Uterus (tissue), 2 donors: ENCODE measurements around the gene NAV1.

ENCODE experiments used
- POLR2A ChIP-seq, 2 donors: fragments of 450-650 bp; IDR thresholded peaks; one replicate each; pipeline ENCODE4 v1.6.1; 2016; ENCODE audit warnings: antibody characterized with exemption in 2 of 2, mild to moderate bottlenecking in 1 of 2, moderate library complexity in 1 of 2
- TF ChIP-seq, protein P1 (sequence below), 4 experiments: fragments of 200-600 bp in 2 of 4; fragments of 450-650 bp in 2 of 4; sonication (generic) in 2 of 4; IDR thresholded peaks; one replicate each; pipeline ENCODE4 v1.5.1; 2016 to 2019; ENCODE audit warnings: antibody characterized with exemption in 4 of 4, mild to moderate bottlenecking in 2 of 4, moderate library complexity in 1 of 4

DNA sequence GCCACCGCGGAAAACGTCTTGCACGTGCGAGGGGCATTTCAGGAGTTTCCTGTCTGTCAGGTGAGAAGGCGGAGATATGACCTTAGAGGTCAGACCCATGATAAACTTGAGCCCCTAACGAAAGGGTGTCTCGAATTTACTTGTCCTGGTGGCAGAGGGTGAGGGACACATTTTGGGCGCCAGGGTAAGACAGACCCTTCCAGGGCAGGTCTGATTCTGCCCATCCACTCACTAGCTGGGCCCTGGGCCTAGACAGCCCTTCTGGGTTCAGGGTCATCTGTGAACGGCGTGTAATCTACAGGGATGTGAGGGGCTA lies 31.6 kb upstream of the NAV1 start:
- TF ChIP-seq POLR2A (IDR thresholded peaks at IDR 0.05) = no peak
- TF ChIP-seq, protein P1, sequence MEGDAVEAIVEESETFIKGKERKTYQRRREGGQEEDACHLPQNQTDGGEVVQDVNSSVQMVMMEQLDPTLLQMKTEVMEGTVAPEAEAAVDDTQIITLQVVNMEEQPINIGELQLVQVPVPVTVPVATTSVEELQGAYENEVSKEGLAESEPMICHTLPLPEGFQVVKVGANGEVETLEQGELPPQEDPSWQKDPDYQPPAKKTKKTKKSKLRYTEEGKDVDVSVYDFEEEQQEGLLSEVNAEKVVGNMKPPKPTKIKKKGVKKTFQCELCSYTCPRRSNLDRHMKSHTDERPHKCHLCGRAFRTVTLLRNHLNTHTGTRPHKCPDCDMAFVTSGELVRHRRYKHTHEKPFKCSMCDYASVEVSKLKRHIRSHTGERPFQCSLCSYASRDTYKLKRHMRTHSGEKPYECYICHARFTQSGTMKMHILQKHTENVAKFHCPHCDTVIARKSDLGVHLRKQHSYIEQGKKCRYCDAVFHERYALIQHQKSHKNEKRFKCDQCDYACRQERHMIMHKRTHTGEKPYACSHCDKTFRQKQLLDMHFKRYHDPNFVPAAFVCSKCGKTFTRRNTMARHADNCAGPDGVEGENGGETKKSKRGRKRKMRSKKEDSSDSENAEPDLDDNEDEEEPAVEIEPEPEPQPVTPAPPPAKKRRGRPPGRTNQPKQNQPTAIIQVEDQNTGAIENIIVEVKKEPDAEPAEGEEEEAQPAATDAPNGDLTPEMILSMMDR (IDR thresholded peaks at IDR 0.05) = no peak
